PC-9 (cell line): ENCODE data around the gene GLYATL1. TPM values are rescaled to one million over a fixed set of nuclear protein-coding genes. Genes with fewer than 3 reads are reported as not detected.

Experiments used
- BruUV-seq: library from RNA; stranded (reverse); fragments of 400-500 nt; replicated peaks from 2 replicates; lab custom pipeline; 2021; lab: Mats Ljungman, UMichigan
- CTCF ChIA-PET: fragments of 300-600 bp; sonication (Branson Sonifier 250); formaldehyde crosslinking; loops from one replicate; lab custom pipeline; 2022; ENCODE audit warnings: antibody characterized with exemption; lab: Charles Lee
- POLR2A ChIA-PET: fragments of 300-600 bp; sonication (Branson Sonifier 250); formaldehyde crosslinking; loops from one replicate; lab custom pipeline; 2022; ENCODE audit warnings: antibody characterized with exemption; ENCODE audit not compliant: unreplicated experiment; lab: Charles Lee
- DNase-seq, 2 experiments: peaks; one replicate each; pipeline versions ENCODE4 v3.0.0 to v3.0.0-alpha.2; 2015 to 2022; ENCODE audit warnings: mixed read lengths in 1 of 2
- H2AFZ ChIP-seq: fragments of 200-600 bp; sonication (generic); 2 replicates; pipeline ENCODE4 v1.8.1; 2017; ENCODE audit warnings: antibody characterized with exemption
- H3F3A ChIP-seq: fragments of 200-600 bp; sonication (generic); 2 replicates; pipeline ENCODE4 v1.8.1; 2017; ENCODE audit warnings: antibody characterized with exemption, mild to moderate bottlenecking, low read depth; ENCODE audit not compliant: insufficient read depth
- H3K27ac ChIP-seq: fragments of 200-600 bp; sonication (generic); 2 replicates; pipeline ENCODE4 v1.6.1; 2016; ENCODE audit warnings: mixed run types
- H3K27me3 ChIP-seq: fragments of 200-600 bp; sonication (generic); 2 replicates; pipeline ENCODE4 v1.6.1; 2016; ENCODE audit warnings: low read depth, mixed run types; ENCODE audit not compliant: insufficient read depth
- H3K36me3 ChIP-seq: fragments of 200-600 bp; sonication (generic); 2 replicates; pipeline ENCODE4 v1.6.1; 2016; ENCODE audit warnings: low read depth, mixed run types
- H3K4me1 ChIP-seq: fragments of 200-600 bp; sonication (generic); replicated peaks from 2 replicates; pipeline ENCODE4 v1.6.1; 2016; ENCODE audit warnings: mixed run types; ENCODE audit not compliant: insufficient read depth
- H3K4me2 ChIP-seq: fragments of 200-600 bp; sonication (generic); 2 replicates; pipeline ENCODE4 v1.6.1; 2017; ENCODE audit warnings: mixed run types
- H3K4me3 ChIP-seq: fragments of 200-600 bp; sonication (generic); 2 replicates; pipeline ENCODE4 v1.6.1; 2016; ENCODE audit warnings: mixed run types
- H3K79me2 ChIP-seq: fragments of 200-600 bp; sonication (generic); 2 replicates; pipeline ENCODE4 v1.6.1; 2017; ENCODE audit warnings: low read depth, mixed run types
- H3K9me2 ChIP-seq: fragments of 200-600 bp; sonication (generic); 2 replicates; pipeline ENCODE4 v1.8.1; 2017; ENCODE audit warnings: mild to moderate bottlenecking; ENCODE audit not compliant: insufficient read depth
- H3K9me3 ChIP-seq: fragments of 200-600 bp; sonication (generic); 2 replicates; pipeline ENCODE4 v1.8.1; 2016; ENCODE audit warnings: low read depth; ENCODE audit not compliant: insufficient read depth
- H4K20me1 ChIP-seq: fragments of 200-600 bp; sonication (generic); 2 replicates; pipeline ENCODE4 v1.8.1; 2017; ENCODE audit not compliant: insufficient read depth
- CTCF ChIP-seq: fragments of 200-600 bp; sonication (generic); conservative IDR thresholded peaks from 2 replicates; pipeline ENCODE4 v1.6.1; 2017; ENCODE audit warnings: mixed run types, antibody characterized with exemption, mild to moderate bottlenecking, moderate library complexity
- EZH2 ChIP-seq: fragments of 200-600 bp; sonication (generic); IDR thresholded peaks from 2 replicates; pipeline ENCODE4 v1.8.0; 2017; ENCODE audit warnings: antibody characterized with exemption, low read depth
- intact Hi-C: fragments of 100-400 bp; cut with micrococcal nuclease; formaldehyde crosslinking; loops from one replicate; pipeline ENCODE4 v1.10.0; 2022; ENCODE audit not compliant: unreplicated experiment
- total RNA-seq: library from RNA; stranded (reverse); gene quantifications from 2 replicates; pipeline ENCODE4 v1.2.3, GENCODE V29; 2021

The GLYATL1 gene
- total RNA-seq, 1 experiment from 2014 or later = not detected

GRCh38 chr11:58992489-58992888 lies 53.2 kb downstream of the GLYATL1 start:
- ChIA-PET CTCF (no interaction called here), POLR2A (no interaction called here)
- no peak overlapping the region for H2AFZ ChIP-seq
- H3K27ac ChIP-seq = no peak overlapping the region
- no peaks in the 10 kb centered on the region for H3K36me3 ChIP-seq
- intact Hi-C loops = no loop called here
- TF ChIP-seq CTCF (no peak), EZH2 (no peak)
- no peak overlapping the region for H3K4me3 ChIP-seq
- no peak overlapping the region for H3K4me2 ChIP-seq
- no peak for DNase-seq
- no peaks in the 10 kb centered on the region for H3F3A ChIP-seq
- H3K9me3 ChIP-seq = no peaks in the 10 kb centered on the region
- H3K27me3 ChIP-seq = peaks cover 32% of the 10 kb centered on the region
- H3K9me2 ChIP-seq = no peaks in the 10 kb centered on the region
- BruUV-seq = no TSS peak
- no peaks in the 10 kb centered on the region for H3K4me1 ChIP-seq
- no peaks in the 10 kb centered on the region for H4K20me1 ChIP-seq
- no peaks in the 10 kb centered on the region for H3K79me2 ChIP-seq

DNA sequence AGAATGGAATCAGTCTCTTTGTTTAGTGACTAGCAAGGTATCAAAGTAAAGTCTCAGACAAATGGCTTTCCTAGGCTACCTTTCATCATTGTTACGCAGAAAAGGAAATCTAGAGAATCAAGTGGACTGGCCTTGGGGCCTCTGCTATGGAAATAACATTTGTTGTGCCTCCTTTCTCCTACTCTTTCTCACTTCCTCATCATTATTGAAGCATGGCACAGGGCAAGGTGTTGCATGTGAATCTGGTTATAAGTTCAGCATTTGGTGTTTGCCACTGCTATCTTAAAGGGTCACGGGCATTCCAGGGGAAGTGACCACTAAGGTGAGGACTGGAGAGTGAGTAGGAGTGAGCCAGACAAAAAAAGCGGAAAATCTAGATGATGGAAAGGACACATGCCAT lies 54.9 kb downstream of the GLYATL1 start:
- no peaks in the 10 kb centered on the region for H3F3A ChIP-seq
- intact Hi-C loops = no loop called here
- no peaks in the 10 kb centered on the region for H3K9me2 ChIP-seq
- DNase-seq = no peak
- H3K9me3 ChIP-seq = no peaks in the 10 kb centered on the region
- no peak overlapping the region for H3K27ac ChIP-seq
- H3K4me2 ChIP-seq = no peak overlapping the region
- ChIA-PET CTCF (no interaction called here), POLR2A (no interaction called here)
- BruUV-seq = no TSS peak
- no peaks in the 10 kb centered on the region for H3K4me1 ChIP-seq
- no peak overlapping the region for H2AFZ ChIP-seq
- H3K4me3 ChIP-seq = no peak overlapping the region
- H3K36me3 ChIP-seq = no peaks in the 10 kb centered on the region
- TF ChIP-seq EZH2 = no peak
- TF ChIP-seq CTCF = no peak
- H3K27me3 ChIP-seq = peaks cover 39% of the 10 kb centered on the region
- H3K79me2 ChIP-seq = no peaks in the 10 kb centered on the region
- H4K20me1 ChIP-seq = no peaks in the 10 kb centered on the region

- POLR2A ChIA-PET = no interaction called here
- TF ChIP-seq EZH2 (no peak), CTCF (no peak)
- Histone ChIP-seq H3K4me1 (no peaks in the 10 kb centered on the region), H3K9me2 (no peaks in the 10 kb centered on the region), H3K9me3 (no peaks in the 10 kb centered on the region), H3K27ac (no peak overlapping the region), H3K4me3 (no peak overlapping the region), H3K4me2 (no peak overlapping the region), H3F3A (no peaks in the 10 kb centered on the region), H3K27me3 (peaks cover 45% of the 10 kb centered on the region), H3K79me2 (no peaks in the 10 kb centered on the region), H2AFZ (no peak overlapping the region), H4K20me1 (no peaks in the 10 kb centered on the region), H3K36me3 (no peaks in the 10 kb centered on the region)
- CTCF ChIA-PET = no interaction called here
- no peak for DNase-seq
- no TSS peak for BruUV-seq
- intact Hi-C loops = no loop called here
Measured at GRCh38 chr11:58998480-58999290, 59.4 kb downstream of the GLYATL1 start.
